Fibroblast of skin of back (primary cell): ENCODE data around the gene PRCP.

Experiments used
- DNase-seq: peaks from one replicate; pipeline ENCODE4 v3.0.0-alpha.2; 2013

The PRCP gene

GRCh38 chr11:82869657-82870056, 30.6 kb downstream of the PRCP start:
- no peak for DNase-seq

- DNase-seq = peak; percentile 68
These were observed 32.6 kb downstream of the PRCP start for GRCh38 chr11:82867495-82868082.

GRCh38 chr11:82865841-82866240, 34.4 kb downstream of the PRCP start:
- DNase-seq = peak; percentile 33

- peak; percentile 36 for DNase-seq
These were observed 36.0 kb downstream of the PRCP start for GRCh38 chr11:82864268-82864667.

- no peak for DNase-seq
These were observed 37.0 kb downstream of the PRCP start for GRCh38 chr11:82863209-82863608.

- DNase-seq = no peak
These were observed 37.9 kb downstream of the PRCP start for GRCh38 chr11:82862379-82862778.

- DNase-seq = no peak
These were observed 40.5 kb downstream of the PRCP start for GRCh38 chr11:82859750-82860149.

- peak; percentile 88 for DNase-seq
These were observed 41.6 kb downstream of the PRCP start for GRCh38 chr11:82858556-82859091.

- DNase-seq = no peak
These were observed 42.1 kb downstream of the PRCP start for GRCh38 chr11:82858133-82858532.

GRCh38 chr11:82857145-82857544, 43.1 kb downstream of the PRCP start:
- no peak for DNase-seq

- DNase-seq = no peak
These were observed 44.6 kb downstream of the PRCP start for GRCh38 chr11:82855616-82856015.

- DNase-seq = peak; percentile 38
These were observed 45.3 kb downstream of the PRCP start for GRCh38 chr11:82854916-82855315.

- DNase-seq = peak; percentile 33
These were observed 46.0 kb downstream of the PRCP start for GRCh38 chr11:82854242-82854641.

- no peak for DNase-seq
These were observed 51.4 kb downstream of the PRCP start for GRCh38 chr11:82848829-82849228.

GRCh38 chr11:82845356-82846353, 54.6 kb downstream of the PRCP start:
- DNase-seq = no peak

- no peak for DNase-seq
These were observed 57.0 kb downstream of the PRCP start for GRCh38 chr11:82843057-82843795.

- no peak for DNase-seq
These were observed 58.2 kb downstream of the PRCP start for GRCh38 chr11:82842019-82842418.

- DNase-seq = no peak
These were observed 62.6 kb downstream of the PRCP start for GRCh38 chr11:82837650-82838049.

GRCh38 chr11:82832983-82833382, 67.2 kb downstream of the PRCP start:
- DNase-seq = no peak

GRCh38 chr11:82831364-82831763, 68.9 kb downstream of the PRCP start:
- no peak for DNase-seq

- no peak for DNase-seq
These were observed 69.5 kb downstream of the PRCP start for GRCh38 chr11:82830746-82831145.

GRCh38 chr11:82829101-82829500, 71.1 kb downstream of the PRCP start:
- DNase-seq = no peak

GRCh38 chr11:82828472-82828871, 71.8 kb downstream of the PRCP start:
- no peak for DNase-seq
